CD4-positive, alpha-beta T cell treated with Interleukin-4 for 4 hours (primary cell): Measurements from ENCODE around the gene COG5.

Source experiments
- DNase-seq: peaks from one replicate; pipeline ENCODE4 v3.0.0-alpha.2; 2020

The COG5 gene

GRCh38 chr7:107505362-107505761 lies 58.4 kb downstream of the COG5 start:
- DNase-seq = no peak

- no peak for DNase-seq
Observed at GRCh38 chr7:107503687-107504086, 60.0 kb downstream of the COG5 start.

GRCh38 chr7:107502797-107503196 lies 60.9 kb downstream of the COG5 start:
- DNase-seq = no peak

GRCh38 chr7:107502154-107502553 lies 61.6 kb downstream of the COG5 start:
- no peak for DNase-seq

- peak; percentile 19 for DNase-seq
Observed at GRCh38 chr7:107501593-107501992, 62.1 kb downstream of the COG5 start.

- DNase-seq = no peak
Observed at GRCh38 chr7:107499731-107500130, 64.0 kb downstream of the COG5 start.

- DNase-seq = no peak
Observed at GRCh38 chr7:107495516-107495915, 68.2 kb downstream of the COG5 start.

GRCh38 chr7:107494884-107495283 lies 68.8 kb downstream of the COG5 start:
- no peak for DNase-seq

GRCh38 chr7:107494315-107494751 lies 69.4 kb downstream of the COG5 start:
- no peak for DNase-seq

- DNase-seq = no peak
Observed at GRCh38 chr7:107492875-107493274, 70.8 kb downstream of the COG5 start.

GRCh38 chr7:107486041-107486440 lies 77.7 kb downstream of the COG5 start:
- DNase-seq = no peak

- DNase-seq = no peak
Observed at GRCh38 chr7:107482571-107482970, 81.1 kb downstream of the COG5 start.

GRCh38 chr7:107480932-107481331 lies 82.8 kb downstream of the COG5 start:
- DNase-seq = no peak

- no peak for DNase-seq
Observed at GRCh38 chr7:107479303-107479702, 84.4 kb downstream of the COG5 start.

GRCh38 chr7:107474104-107474521 lies 89.6 kb downstream of the COG5 start:
- DNase-seq = no peak

- no peak for DNase-seq
Observed at GRCh38 chr7:107472116-107472515, 91.6 kb downstream of the COG5 start.

- DNase-seq = no peak
Observed at GRCh38 chr7:107471292-107472070, 92.2 kb downstream of the COG5 start.

- no peak for DNase-seq
Observed at GRCh38 chr7:107469929-107470328, 93.8 kb downstream of the COG5 start, which contains the start of gene GPR22. GPR22 (plus strand) TSS chr7:107470057; CDS start chr7:107474061, 4,004 bp downstream.

- no peak for DNase-seq
Observed at GRCh38 chr7:107468824-107469223, 94.9 kb downstream of the COG5 start.

GRCh38 chr7:107467972-107468371 lies 95.7 kb downstream of the COG5 start:
- no peak for DNase-seq

- DNase-seq = no peak
Observed at GRCh38 chr7:107464666-107465226, 99.0 kb downstream of the COG5 start.

GRCh38 chr7:107463139-107464078 lies 100.3 kb downstream of the COG5 start:
- DNase-seq = peak; percentile 41

- no peak for DNase-seq
Observed at GRCh38 chr7:107461938-107462533, 101.7 kb downstream of the COG5 start.
